Activated naive CD8-positive, alpha-beta T cell treated with anti-CD3 and anti-CD28 coated beads, Interleukin-2, amount 50 U/mL, for 24 hours (primary cell): ENCODE results near the gene WARS2.

Source experiments
- ATAC-seq: fragments of 150-1000 bp; cut with Tn5 transposase; one replicate; pipeline ENCODE4 v1.10.0; 2021
- DNase-seq: peaks from one replicate; pipeline ENCODE4 v3.0.0; 2021
- H3K27ac Mint-ChIP-seq: one replicate; pipeline ENCODE4 v1.8.0; 2021; ENCODE audit warnings: mild to moderate bottlenecking, mixed read lengths
- H3K27me3 Mint-ChIP-seq: one replicate; pipeline ENCODE4 v1.8.0; 2021; ENCODE audit warnings: mixed read lengths
- H3K36me3 Mint-ChIP-seq: one replicate; pipeline ENCODE4 v1.8.0; 2021; ENCODE audit warnings: low read depth, mixed read lengths
- H3K4me1 Mint-ChIP-seq: one replicate; pipeline ENCODE4 v1.8.0; 2021; ENCODE audit warnings: mixed read lengths
- H3K4me3 Mint-ChIP-seq: one replicate; pipeline ENCODE4 v1.8.0; 2021; ENCODE audit warnings: mild to moderate bottlenecking, moderate library complexity, mixed read lengths
- H3K9me3 Mint-ChIP-seq: one replicate; pipeline ENCODE4 v1.8.0; 2021; ENCODE audit warnings: mixed read lengths

Gene WARS2

DNA sequence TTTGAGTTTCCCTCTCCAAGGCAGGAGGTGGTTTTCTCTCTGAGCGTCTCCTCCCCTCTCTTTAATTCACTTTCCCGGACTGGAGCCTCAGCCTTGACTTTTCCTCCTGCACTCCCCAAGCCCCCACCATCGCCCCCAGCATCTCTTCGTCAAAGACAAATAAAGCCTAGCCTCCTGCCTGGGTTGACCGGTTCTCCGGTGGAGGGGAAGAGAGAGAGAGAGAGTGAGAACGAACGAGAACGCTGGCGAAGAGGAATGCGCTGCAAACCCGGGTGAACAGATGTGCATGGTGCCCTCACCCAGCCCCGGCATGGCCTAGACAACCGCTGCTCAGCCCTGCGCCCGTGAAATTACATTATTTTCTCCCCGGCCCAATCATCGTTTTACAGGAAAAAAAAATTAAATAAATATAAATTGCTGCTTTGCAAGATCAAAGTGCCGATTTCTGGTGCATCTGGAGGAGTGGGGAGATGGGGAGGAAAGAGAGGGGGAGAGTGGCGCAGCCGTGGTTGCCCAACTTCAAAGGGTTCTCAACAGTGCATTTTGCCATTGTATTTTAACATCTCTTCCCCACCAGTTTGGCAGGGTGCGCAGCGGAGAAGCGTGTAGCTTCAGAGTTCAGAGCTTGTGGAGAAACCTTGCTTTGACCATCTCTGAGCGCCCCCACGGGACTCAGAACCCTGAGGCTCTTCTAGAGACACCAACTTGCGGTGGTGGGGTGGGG is 140.9 kb downstream of the WARS2 start:
- Mint-ChIP-seq H3K4me3 (no peak overlapping the region), H3K27me3 (peaks cover 92% of the 10 kb centered on the region), H3K36me3 (no peaks in the 10 kb centered on the region), H3K9me3 (no peaks in the 10 kb centered on the region), H3K4me1 (peaks cover 8% of the 10 kb centered on the region), H3K27ac (no peak overlapping the region)
- ATAC-seq (no peak), DNase-seq (no peak)

DNA sequence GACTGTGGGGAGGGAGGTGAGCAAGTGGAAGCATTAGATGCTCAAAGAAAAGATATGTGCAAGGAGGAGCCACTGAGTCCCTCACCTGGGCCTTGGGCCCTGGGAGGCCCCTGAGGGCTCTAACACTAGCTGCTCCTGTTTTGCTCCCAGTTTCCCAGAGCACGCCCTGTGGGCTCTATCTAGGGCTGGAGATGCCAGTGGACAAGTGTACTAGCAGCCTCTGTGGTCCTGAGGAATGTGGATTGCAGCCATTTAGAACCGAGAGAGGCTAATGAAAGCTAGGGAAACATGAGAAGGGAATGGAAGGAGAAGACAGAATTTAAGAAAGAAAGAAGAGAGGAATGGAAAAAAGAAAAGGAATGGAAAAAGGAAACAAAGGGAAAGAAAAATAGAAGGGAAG is 142.3 kb downstream of the WARS2 start:
- peaks cover 2% of the 10 kb centered on the region for H3K36me3 Mint-ChIP-seq
- no peak for DNase-seq
- no peak overlapping the region for H3K4me3 Mint-ChIP-seq
- no peak overlapping the region for H3K27ac Mint-ChIP-seq
- H3K9me3 Mint-ChIP-seq: no peaks in the 10 kb centered on the region
- peaks cover 90% of the 10 kb centered on the region for H3K27me3 Mint-ChIP-seq
- no peak for ATAC-seq
- H3K4me1 Mint-ChIP-seq: peaks cover 8% of the 10 kb centered on the region

DNA sequence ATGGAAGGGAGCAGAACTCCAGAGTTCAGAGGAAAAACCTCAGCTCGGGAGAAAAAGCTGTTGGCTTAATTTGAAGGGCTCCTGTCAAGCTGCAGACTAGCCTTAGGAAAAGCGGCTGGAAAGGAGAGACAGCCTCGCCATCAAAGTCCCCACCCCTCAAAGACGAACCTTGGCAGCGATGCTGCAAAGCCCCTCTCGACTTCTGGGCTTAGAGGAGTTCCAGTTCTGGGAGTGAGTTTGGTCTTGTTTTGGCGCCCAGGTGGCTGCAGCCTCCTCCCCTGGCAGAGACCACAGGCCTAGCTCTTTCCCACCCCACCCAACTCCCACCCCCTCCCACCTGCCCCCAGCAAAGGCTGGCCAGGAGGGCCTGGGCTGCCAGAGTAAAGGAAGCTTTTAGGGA is 143.2 kb downstream of the WARS2 start:
- no peak for DNase-seq
- Mint-ChIP-seq H3K36me3 (peaks cover 4% of the 10 kb centered on the region), H3K27ac (no peak overlapping the region), H3K9me3 (peaks cover 3% of the 10 kb centered on the region), H3K4me3 (no peak overlapping the region), H3K27me3 (peaks cover 84% of the 10 kb centered on the region), H3K4me1 (peaks cover 8% of the 10 kb centered on the region)
- no peak for ATAC-seq

DNA sequence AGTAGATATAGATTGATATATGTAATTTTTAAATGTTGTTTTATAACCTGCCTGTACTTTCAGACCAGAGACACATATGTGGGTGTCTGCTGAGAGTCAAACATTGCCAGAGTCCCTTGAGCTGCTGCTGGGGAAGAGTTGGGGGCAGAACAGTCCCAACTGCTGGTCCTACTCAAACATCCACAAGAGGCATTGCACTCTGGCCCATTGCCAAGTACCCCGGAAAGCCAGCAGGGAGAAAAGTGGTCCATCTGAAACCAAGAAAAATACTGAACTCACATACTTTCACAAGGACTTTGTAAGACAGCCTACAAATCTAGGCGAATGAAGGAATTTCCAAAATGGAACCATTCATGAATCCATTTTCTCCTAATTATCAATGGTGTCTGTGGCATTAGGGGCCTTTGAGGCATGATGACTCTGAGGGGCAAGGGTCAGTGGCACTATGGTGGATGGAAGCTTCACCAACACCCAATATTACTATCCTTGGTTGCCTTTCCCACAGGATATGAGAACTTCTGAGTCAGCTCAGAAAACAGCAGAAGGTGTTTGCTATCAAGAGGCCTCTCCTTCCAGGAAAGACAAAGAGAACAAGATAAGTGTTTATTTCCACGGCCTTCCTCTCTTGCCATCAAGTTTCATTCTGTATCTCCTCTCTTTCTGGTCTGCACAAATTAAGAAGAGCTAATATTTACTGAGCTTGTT is 145.0 kb downstream of the WARS2 start:
- H3K4me3 Mint-ChIP-seq: no peak overlapping the region
- no peak overlapping the region for H3K27ac Mint-ChIP-seq
- ATAC-seq (no peak), DNase-seq (no peak)
- peaks cover 85% of the 10 kb centered on the region for H3K27me3 Mint-ChIP-seq
- peaks cover 6% of the 10 kb centered on the region for H3K36me3 Mint-ChIP-seq
- H3K4me1 Mint-ChIP-seq: peaks cover 6% of the 10 kb centered on the region
- peaks cover 5% of the 10 kb centered on the region for H3K9me3 Mint-ChIP-seq

DNA sequence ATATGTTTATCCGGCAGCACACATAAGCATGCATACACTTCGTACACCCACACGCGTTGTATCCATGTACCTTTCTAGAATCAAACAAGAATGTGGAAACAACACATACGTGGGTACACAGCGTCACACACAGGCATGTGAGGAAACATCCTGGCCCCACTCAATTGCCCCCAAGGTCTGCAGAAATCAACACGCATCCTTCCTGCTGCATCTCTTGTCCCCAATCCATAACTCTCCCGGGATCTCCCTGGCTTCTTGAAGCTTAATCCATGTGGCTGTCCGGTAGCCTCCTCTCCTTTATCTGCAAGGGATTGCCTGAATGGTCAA is 146.8 kb downstream of the WARS2 start:
- Mint-ChIP-seq H3K4me1 (no peaks in the 10 kb centered on the region), H3K9me3 (peaks cover 5% of the 10 kb centered on the region), H3K27ac (no peak overlapping the region), H3K27me3 (peaks cover 84% of the 10 kb centered on the region), H3K4me3 (no peak overlapping the region), H3K36me3 (peaks cover 6% of the 10 kb centered on the region)
- DNase-seq (no peak), ATAC-seq (no peak)

DNA sequence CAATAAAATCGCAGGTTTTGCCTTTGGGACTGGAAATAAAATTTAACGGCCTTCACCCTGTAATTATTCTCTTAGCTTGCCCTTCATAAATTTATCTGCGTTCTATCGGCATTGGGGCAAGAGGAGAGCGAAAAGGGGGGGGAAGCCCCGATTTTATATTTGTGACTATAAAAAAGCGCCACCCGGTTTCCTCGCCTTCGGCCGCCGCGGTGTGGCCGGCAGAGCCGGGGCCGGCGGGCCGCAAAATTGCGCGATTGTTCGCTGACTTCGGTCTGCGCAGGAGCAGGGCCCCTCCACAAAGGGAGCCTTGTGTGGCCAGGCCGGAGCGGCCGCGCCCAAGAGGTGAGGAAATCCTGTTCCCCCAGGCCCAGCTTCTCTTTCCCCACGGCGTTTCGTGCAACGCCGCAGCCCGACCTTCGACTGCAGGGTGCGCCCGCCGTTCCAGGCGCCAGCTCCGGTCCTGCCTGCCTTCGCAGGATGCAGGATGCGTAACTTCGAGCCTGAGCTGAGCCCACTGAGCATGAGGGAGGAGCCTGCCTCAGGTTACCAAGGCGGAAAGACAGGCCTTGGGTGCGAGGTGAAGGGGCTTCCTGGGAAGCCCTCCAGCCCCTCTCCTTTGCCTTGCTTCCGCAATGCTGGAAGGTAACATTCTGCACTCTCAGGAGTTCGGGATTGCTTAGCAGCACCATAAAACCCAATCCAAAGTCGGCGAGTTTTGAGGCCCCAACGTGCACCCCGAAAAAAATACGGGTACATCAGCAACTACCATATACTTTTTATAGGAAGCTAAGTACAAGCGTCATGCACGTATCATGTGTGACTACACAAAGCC is 147.4 kb downstream of the WARS2 start:
- ATAC-seq (no peak), DNase-seq (no peak)
- Mint-ChIP-seq H3K4me1 (no peaks in the 10 kb centered on the region), H3K9me3 (peaks cover 5% of the 10 kb centered on the region), H3K27me3 (peaks cover 84% of the 10 kb centered on the region), H3K4me3 (no peak overlapping the region), H3K27ac (no peak overlapping the region), H3K36me3 (peaks cover 6% of the 10 kb centered on the region)

DNA sequence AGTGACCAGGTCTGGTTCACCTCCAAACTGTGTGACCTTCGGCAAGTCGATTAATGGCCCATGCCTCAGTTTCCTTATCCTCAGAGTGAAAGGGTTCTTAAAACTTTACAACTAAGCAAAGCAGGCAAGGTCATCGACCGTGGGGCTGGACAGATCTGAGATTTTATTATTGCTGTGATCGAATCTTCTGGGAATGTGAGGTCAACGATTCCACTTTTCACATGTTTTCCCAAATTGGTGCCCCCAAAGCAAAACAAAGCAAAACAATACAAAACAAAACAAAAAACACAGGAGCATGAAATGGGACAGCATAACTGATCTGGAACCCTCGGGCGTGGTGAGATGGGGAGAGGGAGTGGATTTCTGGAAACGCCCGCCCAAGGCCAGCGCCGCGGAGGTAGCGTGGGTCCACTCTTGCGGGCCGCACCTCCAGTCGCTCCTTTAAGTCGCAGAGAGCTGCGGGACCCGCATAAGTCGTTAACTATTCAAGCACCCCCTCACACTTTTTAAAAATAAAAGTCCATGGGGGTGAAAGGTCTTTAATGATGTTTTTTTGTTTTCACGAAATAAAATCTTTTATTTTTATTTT is 148.1 kb downstream of the WARS2 start:
- H3K9me3 Mint-ChIP-seq: peaks cover 5% of the 10 kb centered on the region
- peaks cover 6% of the 10 kb centered on the region for H3K36me3 Mint-ChIP-seq
- no peak for DNase-seq
- ATAC-seq: no peak
- peaks cover 83% of the 10 kb centered on the region for H3K27me3 Mint-ChIP-seq
- no peak overlapping the region for H3K4me3 Mint-ChIP-seq
- H3K4me1 Mint-ChIP-seq: no peaks in the 10 kb centered on the region
- peak overlapping the region; percentile 29 for H3K27ac Mint-ChIP-seq

DNA sequence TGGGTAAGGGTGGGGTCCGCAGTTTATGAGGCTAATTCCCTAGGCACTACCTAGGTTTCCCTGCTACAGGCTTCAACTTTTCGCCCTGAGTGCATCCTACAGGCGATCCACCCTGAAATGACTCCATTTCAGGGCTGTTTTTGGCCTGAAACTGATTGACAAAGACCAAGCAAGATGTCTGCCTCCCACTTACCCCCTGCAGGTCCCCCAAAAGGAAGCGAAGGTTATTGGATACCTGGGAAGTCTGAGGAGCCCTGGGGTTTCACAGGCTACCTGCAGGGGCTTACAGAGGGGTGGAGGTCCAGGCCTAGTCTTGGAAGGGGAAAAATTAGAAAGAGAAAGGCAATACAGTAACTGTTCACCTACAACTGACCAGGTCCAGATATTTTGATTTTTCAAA is 149.0 kb downstream of the WARS2 start:
- H3K4me3 Mint-ChIP-seq: no peak overlapping the region
- H3K36me3 Mint-ChIP-seq: peaks cover 12% of the 10 kb centered on the region
- H3K27me3 Mint-ChIP-seq: peaks cover 85% of the 10 kb centered on the region
- H3K27ac Mint-ChIP-seq: no peak overlapping the region
- DNase-seq (no peak), ATAC-seq (no peak)
- peaks cover 5% of the 10 kb centered on the region for H3K9me3 Mint-ChIP-seq
- peaks cover 8% of the 10 kb centered on the region for H3K4me1 Mint-ChIP-seq

DNA sequence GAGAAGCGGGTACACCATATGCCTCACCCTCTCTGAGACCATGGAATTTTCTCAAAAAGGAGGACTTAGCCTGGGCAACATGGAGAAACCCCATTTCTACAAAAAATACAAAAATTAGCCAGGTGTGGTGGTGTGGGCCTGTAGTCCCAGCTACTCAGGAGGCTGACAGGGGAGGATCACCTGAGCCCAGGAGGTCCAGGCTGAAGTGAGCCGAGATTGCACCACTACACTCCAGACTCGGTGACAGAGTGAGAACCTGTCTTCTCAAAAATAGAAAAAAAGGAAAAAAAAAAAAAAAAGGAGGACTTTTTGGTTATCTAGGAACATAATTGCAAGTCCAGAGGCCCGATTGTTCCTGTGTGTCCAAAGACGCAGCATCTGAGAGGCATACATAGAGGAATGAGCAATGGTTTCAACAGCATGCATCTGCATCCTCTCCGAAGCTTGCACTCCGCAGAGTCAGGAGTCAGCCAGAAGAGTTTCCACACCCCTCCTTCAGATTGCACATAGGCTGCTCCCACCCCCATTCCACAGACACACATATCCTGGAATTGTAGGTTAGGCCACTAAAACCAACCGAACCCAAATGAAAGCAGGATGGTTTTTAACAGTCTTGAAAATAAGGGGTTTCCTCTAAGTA is 149.8 kb downstream of the WARS2 start:
- Mint-ChIP-seq H3K27me3 (peaks cover 88% of the 10 kb centered on the region), H3K9me3 (peaks cover 5% of the 10 kb centered on the region), H3K4me3 (no peak overlapping the region), H3K4me1 (peaks cover 12% of the 10 kb centered on the region), H3K27ac (no peak overlapping the region), H3K36me3 (peaks cover 12% of the 10 kb centered on the region)
- DNase-seq (no peak), ATAC-seq (no peak)

DNA sequence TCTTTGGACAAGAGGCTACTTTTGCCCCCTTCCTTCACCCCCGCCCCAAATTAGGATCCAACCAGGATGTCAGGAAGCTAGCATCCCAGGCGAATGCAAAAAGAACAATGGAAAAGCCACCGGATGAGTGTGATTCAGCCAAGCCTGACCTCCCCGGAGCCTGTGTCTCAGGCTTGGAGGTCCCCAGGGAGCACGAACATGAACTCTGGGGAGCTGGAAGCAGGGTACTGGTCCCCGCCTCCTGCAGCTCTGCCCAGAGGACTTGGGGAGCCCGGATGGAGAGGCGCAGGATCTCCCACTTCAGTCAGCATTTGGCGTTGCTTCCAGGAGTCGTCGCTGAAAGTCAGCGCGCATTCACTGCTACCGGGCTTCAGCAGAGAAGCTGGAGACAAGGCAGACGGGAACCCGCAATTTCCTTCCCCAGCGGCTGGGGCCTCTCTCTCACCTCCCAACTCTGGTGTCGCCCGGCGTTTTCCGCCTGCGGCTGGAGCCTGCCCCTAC is 150.5 kb downstream of the WARS2 start:
- H3K9me3 Mint-ChIP-seq: peaks cover 5% of the 10 kb centered on the region
- no peak overlapping the region for H3K27ac Mint-ChIP-seq
- DNase-seq (no peak), ATAC-seq (no peak)
- peaks cover 18% of the 10 kb centered on the region for H3K4me1 Mint-ChIP-seq
- no peak overlapping the region for H3K4me3 Mint-ChIP-seq
- peaks cover 88% of the 10 kb centered on the region for H3K27me3 Mint-ChIP-seq
- H3K36me3 Mint-ChIP-seq: peaks cover 14% of the 10 kb centered on the region

DNA sequence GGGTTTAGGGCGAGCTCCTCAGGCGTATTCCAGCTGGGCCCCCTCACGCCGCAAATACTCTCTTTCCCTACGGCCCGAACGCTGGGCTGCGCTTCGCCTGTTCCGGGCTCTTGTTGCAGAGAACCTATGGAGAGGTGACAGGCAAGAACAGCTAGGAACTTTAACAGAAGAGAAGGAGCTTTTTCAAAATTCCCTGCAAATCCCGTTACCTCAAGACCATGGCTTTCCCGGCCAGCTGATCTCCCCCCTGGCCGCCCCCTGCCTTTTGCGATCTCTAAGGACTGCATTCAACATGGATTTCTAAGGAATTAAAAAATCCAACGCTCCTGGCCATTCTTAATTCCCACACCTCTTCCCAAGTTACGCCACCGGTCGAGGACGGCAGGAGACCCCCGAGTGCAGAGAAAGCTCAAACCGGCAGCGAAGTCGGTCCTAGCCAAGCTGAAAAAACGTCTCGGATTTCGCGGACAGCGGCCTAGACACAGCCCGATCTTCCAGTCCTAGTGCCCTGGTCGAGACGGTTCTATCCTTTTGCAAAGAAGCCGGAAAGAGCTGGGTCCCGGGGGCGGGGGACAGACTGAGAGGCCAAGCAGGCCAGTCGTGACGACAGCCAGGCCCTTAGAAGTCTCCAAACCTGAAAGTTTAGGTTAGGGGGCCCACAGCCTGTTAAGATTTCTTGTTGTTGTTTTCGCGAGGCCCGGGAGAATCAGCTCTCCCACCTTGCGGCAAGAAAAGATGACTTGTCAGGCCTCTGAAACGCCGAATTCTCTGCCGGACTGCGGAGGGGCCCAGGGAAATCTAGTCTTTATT is 151.2 kb downstream of the WARS2 start:
- ATAC-seq (no peak), DNase-seq (no peak)
- H3K4me3 Mint-ChIP-seq: no peak overlapping the region
- peaks cover 14% of the 10 kb centered on the region for H3K36me3 Mint-ChIP-seq
- peaks cover 88% of the 10 kb centered on the region for H3K27me3 Mint-ChIP-seq
- peaks cover 22% of the 10 kb centered on the region for H3K4me1 Mint-ChIP-seq
- H3K27ac Mint-ChIP-seq: no peak overlapping the region
- H3K9me3 Mint-ChIP-seq: peaks cover 5% of the 10 kb centered on the region

DNA sequence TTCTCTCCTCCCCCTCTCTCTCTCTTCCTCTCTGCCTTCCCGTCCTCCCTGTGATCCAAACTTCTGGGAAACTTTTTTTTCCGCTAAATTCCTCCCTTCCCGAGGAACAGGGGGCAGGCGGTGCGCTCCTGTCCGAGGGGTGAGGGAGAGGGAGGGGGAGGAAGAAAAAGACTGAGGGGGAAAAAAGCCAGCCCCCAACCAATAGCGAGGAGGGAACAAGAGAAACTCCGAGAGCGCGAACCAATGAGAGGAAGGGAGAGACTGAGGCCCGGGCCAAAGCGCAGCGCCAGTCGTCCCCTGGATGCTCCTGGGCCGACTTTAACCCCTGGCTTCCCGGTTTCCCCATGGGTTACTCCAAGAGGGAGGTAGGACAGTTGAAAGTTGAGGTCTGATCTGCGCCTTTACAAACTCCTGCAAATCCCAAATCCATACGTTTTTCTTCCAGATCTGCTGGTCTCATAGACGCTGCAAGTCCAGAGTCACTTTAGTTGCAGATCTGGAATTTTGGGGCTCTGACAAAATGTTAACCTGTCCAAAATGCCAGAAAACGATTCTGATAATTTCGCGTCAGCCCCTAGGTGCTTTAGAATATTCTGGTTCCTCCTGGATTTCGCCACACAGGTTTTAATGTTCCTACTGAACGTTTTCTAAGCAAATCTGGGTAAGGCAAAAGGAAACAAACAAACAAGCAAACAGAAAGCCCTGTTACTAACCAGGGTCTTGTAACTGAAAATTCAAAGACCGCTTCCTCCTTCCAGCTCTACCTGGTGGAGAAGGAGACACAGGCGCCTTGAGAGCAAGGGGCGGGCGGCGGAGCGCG is 152.1 kb downstream of the WARS2 start, which contains the start of gene TBX15:
Gene TBX15 (minus strand): TSS at position 158 of the 820 bp plus-strand sequence. CDS start 548 bp downstream, outside the sequence.
- Mint-ChIP-seq H3K4me3 (peak within 1 kb of the TSS; percentile 24), H3K27me3 (peaks cover 88% of the 10 kb centered on the region), H3K27ac (peak within 1 kb of the TSS; percentile 31), H3K36me3 (peaks cover 16% of the 10 kb centered on the region), H3K9me3 (peaks cover 13% of the 10 kb centered on the region), H3K4me1 (peaks cover 25% of the 10 kb centered on the region)
- ATAC-seq (no peak), DNase-seq (no peak)
